Measurements from ENCODE around the gene PPM1H.

- TF ChIP-seq RXRA (IDR thresholded peaks at IDR 0.05; ENCODE audit: borderline replicate concordance, low read depth) (no peak), CTCF (IDR thresholded peaks at IDR 0.05) (no peak)
Measured at GRCh38 chr12:62967701-62968100, 32.8 kb upstream of the PPM1H start.
